Measurements from ENCODE around the gene PLCG2. TPM values are rescaled to one million over a fixed set of nuclear protein-coding genes. Genes with fewer than 3 reads are reported as not detected.

PLCG2 gene
- total and polyA plus RNA-seq, 2 of the 8 experiments (the other 6 are each of a cell fraction or from before 2014, with no cell fraction given): 6.1 to 6.9 TPM

- Histone ChIP-seq H2AFZ (ENCODE audit: low read length) (no peak overlapping the region), H2BK20ac (ENCODE audit: low read length) (no peak overlapping the region), H2BK120ac (replicated peaks; ENCODE audit: low read depth, low read length) (no peak overlapping the region), H3K4me3 (ENCODE audit: extremely low read depth in 1 of 4, insufficient read depth in 2 of 4, low read depth in 3 of 4, low read length in 4 of 4) (no peak overlapping the region), H3K18ac (ENCODE audit: extremely low read depth, low read length) (no peak overlapping the region), H4K8ac (ENCODE audit: extremely low read depth, insufficient read depth, low read length) (no peak overlapping the region), H3K27ac (ENCODE audit: low read depth, low read length) (no peak overlapping the region), H3K9ac (replicated peaks in 1 of 4; ENCODE audit: extremely low read depth in 1 of 4, low read depth in 3 of 4, low read length in 3 of 4) (no peak overlapping the region), H3K79me2 (ENCODE audit: control insufficient read depth in 1 of 2, insufficient read depth in 2 of 2, low read length in 2 of 2) (no peaks in the 10 kb centered on the region), H2AK5ac (ENCODE audit: low read depth, low read length) (no peak overlapping the region), H3K14ac (ENCODE audit: insufficient read length) (no peak overlapping the region), H2BK15ac (ENCODE audit: low read length) (no peak overlapping the region), H4K20me1 (replicated peaks in 1 of 2; ENCODE audit: control insufficient read depth in 1 of 2, insufficient read depth in 2 of 2, low read length in 2 of 2) (no peaks in the 10 kb centered on the region), H4K91ac (replicated peaks; ENCODE audit: insufficient read length, low read length) (no peak overlapping the region), H3K4ac (replicated peaks; ENCODE audit: insufficient read length, low read depth, low read length) (no peak overlapping the region), H3K9me3 (ENCODE audit: insufficient read depth in 2 of 2, low read depth in 1 of 2, low read length in 1 of 2) (no peaks in the 10 kb centered on the region), H3K4me2 (ENCODE audit: insufficient read depth in 1 of 2, low read depth in 2 of 2, low read length in 2 of 2) (no peak overlapping the region), H3K79me1 (ENCODE audit: low read depth, low read length) (no peaks in the 10 kb centered on the region), H3K23me2 (ENCODE audit: low read depth, low read length) (no peaks in the 10 kb centered on the region), H3K56ac (replicated peaks; ENCODE audit: insufficient read length, low read depth, low read length) (no peak overlapping the region), H3K4me1 (replicated peaks in 1 of 4; ENCODE audit: control insufficient read depth in 3 of 4, insufficient read depth in 4 of 4, low read length in 3 of 4) (peaks cover 5 to 12% (median 7%) of the 10 kb centered on the region in 4 experiments; a peak in 4 of 7 replicates), H3K36me3 (ENCODE audit: control insufficient read depth in 2 of 4, insufficient read depth in 4 of 4, low read length in 3 of 4) (no peaks in the 10 kb centered on the region), H4K5ac (ENCODE audit: insufficient read length, low read depth, low read length) (no peak overlapping the region), H3K27me3 (replicated peaks in 1 of 4; ENCODE audit: control insufficient read depth in 3 of 4, extremely low read depth in 1 of 4, insufficient read depth in 3 of 4, low read length in 3 of 4) (no peaks in the 10 kb centered on the region; a peak in 1 of 7 replicates), H3K23ac (ENCODE audit: insufficient read length) (no peak overlapping the region), H2BK12ac (ENCODE audit: low read depth, low read length) (no peak overlapping the region), H2BK5ac (ENCODE audit: low read depth, low read length) (no peak overlapping the region)
- FAIRE-seq: no peak
- no peak for DNase-seq (ENCODE audit: low read depth in 1 of 2, low spot score in 2 of 2)
- WGBS, 2 experiments (ENCODE audit: extremely low coverage in 1 of 2, insufficient coverage in 1 of 2, insufficient read length in 1 of 2, insufficient replicate concordance in 2 of 2, low coverage in 1 of 2, low lambda C conversion rate in 2 of 2, missing lambda C conversion rate in 1 of 2): 93% methylated on average over 8 of the region's 8 CpGs; no CpG with 5 or more reads in 1 of the 2 experiments
- CTCF ChIA-PET (ENCODE audit: partially characterized antibody): interaction anchor here (0.6 to 3.2 kb wide), 4 partner anchors 25 to 70 kb away, joined by 3 to 10 read pairs (median 3); no protein-coding TSS in a partner anchor
- POLR2A ChIA-PET (ENCODE audit: partially characterized antibody): interaction anchor here (1.2 kb wide), 1 partner anchor 19 kb away, joined by 3 read pairs; no protein-coding TSS in a partner anchor
- no peak for TF ChIP-seq NRF1 (IDR thresholded peaks at IDR 0.05; ENCODE audit: low read depth, low read length)
- no peak for TF ChIP-seq RNF2 (IDR thresholded peaks at IDR 0.05; ENCODE audit: borderline replicate concordance, low read depth, low read length, missing control alignments, poor library complexity, severe bottlenecking)
- TF ChIP-seq KDM1A (IDR thresholded peaks at IDR 0.05; ENCODE audit: borderline replicate concordance, low read length): no peak
- no peak for TF ChIP-seq CEBPB (IDR thresholded peaks at IDR 0.05; ENCODE audit: low read depth, low read length)
- TF ChIP-seq CTBP2 (IDR thresholded peaks at IDR 0.05; ENCODE audit: borderline replicate concordance, insufficient read depth, insufficient read length, low read length): no peak
- no peak for TF ChIP-seq SIX5 (IDR thresholded peaks at IDR 0.05; ENCODE audit: low read depth, low read length)
- TF ChIP-seq SIRT6 (IDR thresholded peaks at IDR 0.05; ENCODE audit: low read length): no peak
- no peak for TF ChIP-seq TBP (IDR thresholded peaks at IDR 0.05; ENCODE audit: low read depth, low read length)
- no peak for TF ChIP-seq RFX5 (IDR thresholded peaks at IDR 0.05; ENCODE audit: borderline replicate concordance, low read depth, low read length)
- no peak for TF ChIP-seq ASH2L (IDR thresholded peaks at IDR 0.05; ENCODE audit: low read length)
- no peak for TF ChIP-seq POU5F1 (IDR thresholded peaks at IDR 0.05; ENCODE audit: low read depth, low read length)
- no peak for TF ChIP-seq KDM4A (IDR thresholded peaks at IDR 0.05; ENCODE audit: low read depth, low read length, severe bottlenecking)
- no peak for TF ChIP-seq SP4 (IDR thresholded peaks at IDR 0.05; ENCODE audit: low read length)
- TF ChIP-seq EP300 (IDR thresholded peaks at IDR 0.05; ENCODE audit: borderline replicate concordance in 1 of 2, low read depth in 2 of 2, low read length in 2 of 2): no peak
Observed at GRCh38 chr16:81817296-81817695, 38.2 kb downstream of the PLCG2 start.
